Ascending aorta (tissue), 2 donors: ENCODE measurements around the gene TRA2A. TPM values are rescaled to one million over a fixed set of nuclear protein-coding genes. Genes with fewer than 3 reads are reported as not detected.
"Not testable (repeated sequence)": the region's sequence is repeated elsewhere in the genome, so short reads cannot be mapped to it uniquely, and the experiment has no call there.

Experiments
- DNase-seq, 2 donors: peaks; one replicate each; pipeline ENCODE4 v3.0.0-alpha.2; 2019; ENCODE audit warnings: low spot score in 2 of 2
- H3K27ac ChIP-seq, 2 donors: fragments of 200-600 bp; sonication (generic); one replicate each; pipeline ENCODE4 v1.5.1; 2016 to 2017; ENCODE audit warnings: mild to moderate bottlenecking in 1 of 2
- H3K27me3 ChIP-seq: fragments of 200-600 bp; sonication (generic); one replicate; pipeline ENCODE4 v1.5.1; 2017
- H3K36me3 ChIP-seq, 2 donors: fragments of 200-600 bp; sonication (generic); one replicate each; pipeline ENCODE4 v1.5.1; 2016
- H3K4me1 ChIP-seq, 2 donors: fragments of 200-600 bp; sonication (generic); one replicate each; pipeline ENCODE4 v1.5.1; 2016 to 2017; ENCODE audit warnings: mild to moderate bottlenecking in 1 of 2
- H3K4me3 ChIP-seq, 2 donors: fragments of 200-600 bp; sonication (generic); one replicate each; pipeline ENCODE4 v1.5.1; 2016 to 2017; ENCODE audit warnings: mild to moderate bottlenecking in 1 of 2
- H3K9me3 ChIP-seq, 2 donors: fragments of 200-600 bp; sonication (generic); one replicate each; pipeline ENCODE4 v1.5.1; 2016
- CTCF ChIP-seq, 3 experiments: fragments of 200-600 bp in 2 of 3; fragments of 450-650 bp in 1 of 3; sonication (generic) in 2 of 3; IDR thresholded peaks; one replicate each; pipeline ENCODE4 v1.5.1; 2016 to 2019; ENCODE audit warnings: antibody characterized with exemption in 3 of 3, mild to moderate bottlenecking in 1 of 3, moderate library complexity in 1 of 3
- intact Hi-C: fragments of 100-400 bp; cut with DNase I; formaldehyde crosslinking; loops from one replicate; pipeline ENCODE4 v1.15.1; 2023
- total RNA-seq: library from RNA; depleted of rRNA; stranded (reverse); fragments of >200 nt; gene quantifications from one replicate; pipeline ENCODE4 v1.1.0, GENCODE V29; 2016

TRA2A gene
- total RNA-seq, 1 donor from 2014 or later: 14.4 TPM

- Histone ChIP-seq H3K4me3 (no peak overlapping the region), H3K4me1 (no peaks in the 10 kb centered on the region), H3K27me3 (no peaks in the 10 kb centered on the region), H3K36me3 (no peaks in the 10 kb centered on the region), H3K9me3 (no peaks in the 10 kb centered on the region), H3K27ac (no peak overlapping the region)
- intact Hi-C loops: no loop called here
- TF ChIP-seq CTCF (IDR thresholded peaks at IDR 0.05): no peak
- peak in 1 of 2 donors; percentile 56 for DNase-seq
Observed at GRCh38 chr7:23494009-23494408, 37.8 kb downstream of the TRA2A start.

- no peak overlapping the region for H3K27ac ChIP-seq
Observed at GRCh38 chr7:23491502-23491901, 40.3 kb downstream of the TRA2A start.

GRCh38 chr7:23490357-23491135 lies 41.2 kb downstream of the TRA2A start:
- Histone ChIP-seq H3K4me1 (no peaks in the 10 kb centered on the region), H3K9me3 (no peaks in the 10 kb centered on the region), H3K27me3 (no peaks in the 10 kb centered on the region), H3K36me3 (no peaks in the 10 kb centered on the region), H3K27ac (peak overlapping the region; percentile 39 to 65), H3K4me3 (peak overlapping the region; percentile 43 to 70)
- peak in 1 of 2 donors; percentile 63 for DNase-seq
- intact Hi-C loops: no loop called here
- no peak for TF ChIP-seq CTCF (IDR thresholded peaks at IDR 0.05)

More at GRCh38 chr7:23491502-23491901, 40.3 kb downstream of the TRA2A start:
- no peaks in the 10 kb centered on the region for H3K4me1 ChIP-seq
- H3K4me3 ChIP-seq: no peak overlapping the region
- intact Hi-C loops: no loop called here
- no peak for DNase-seq
- no peaks in the 10 kb centered on the region for H3K27me3 ChIP-seq
- TF ChIP-seq CTCF (IDR thresholded peaks at IDR 0.05): no peak
- no peaks in the 10 kb centered on the region for H3K9me3 ChIP-seq
- no peaks in the 10 kb centered on the region for H3K36me3 ChIP-seq

- H3K27me3 ChIP-seq, H3K36me3 ChIP-seq, H3K4me1 ChIP-seq, intact Hi-C loops, DNase-seq, H3K27ac ChIP-seq, H3K9me3 ChIP-seq, H3K4me3 ChIP-seq: not testable (repeated sequence)
Observed at GRCh38 chr7:23488714-23489113, 43.1 kb downstream of the TRA2A start.

GRCh38 chr7:23487670-23488069 lies 44.1 kb downstream of the TRA2A start:
- H3K27ac ChIP-seq: no peak overlapping the region
- H3K4me3 ChIP-seq: no peak overlapping the region
- no peak for DNase-seq
- no peaks in the 10 kb centered on the region for H3K4me1 ChIP-seq
- TF ChIP-seq CTCF (IDR thresholded peaks at IDR 0.05): no peak
- no peaks in the 10 kb centered on the region for H3K9me3 ChIP-seq
- H3K36me3 ChIP-seq: no peaks in the 10 kb centered on the region
- no peaks in the 10 kb centered on the region for H3K27me3 ChIP-seq
- intact Hi-C loops: no loop called here

GRCh38 chr7:23486002-23486773 lies 45.6 kb downstream of the TRA2A start:
- Histone ChIP-seq H3K9me3 (no peaks in the 10 kb centered on the region), H3K27ac (no peak overlapping the region), H3K4me1 (no peaks in the 10 kb centered on the region), H3K4me3 (no peak overlapping the region), H3K27me3 (no peaks in the 10 kb centered on the region), H3K36me3 (no peaks in the 10 kb centered on the region)
- TF ChIP-seq CTCF (IDR thresholded peaks at IDR 0.05): no peak
- intact Hi-C loops: no loop called here
- peak in 1 of 2 donors; percentile 21 for DNase-seq
